Stimulated activated CD4-positive, alpha-beta T cell treated with anti-CD3 and anti-CD28 coated beads, Interleukin-1b, Interleukin-23, amount 100 ng/mL, for 24 hours (primary cell): ENCODE results near the gene INAVA.
"Not testable (repeated sequence)": the region's sequence is repeated elsewhere in the genome, so short reads cannot be mapped to it uniquely, and the experiment has no call there.

ENCODE experiments used
- DNase-seq, 4 experiments: peaks; one replicate each; pipeline ENCODE4 v3.0.0-alpha.2; 2020; ENCODE audit warnings: low read depth in 4 of 4, low spot score in 1 of 4

Gene INAVA

DNA sequence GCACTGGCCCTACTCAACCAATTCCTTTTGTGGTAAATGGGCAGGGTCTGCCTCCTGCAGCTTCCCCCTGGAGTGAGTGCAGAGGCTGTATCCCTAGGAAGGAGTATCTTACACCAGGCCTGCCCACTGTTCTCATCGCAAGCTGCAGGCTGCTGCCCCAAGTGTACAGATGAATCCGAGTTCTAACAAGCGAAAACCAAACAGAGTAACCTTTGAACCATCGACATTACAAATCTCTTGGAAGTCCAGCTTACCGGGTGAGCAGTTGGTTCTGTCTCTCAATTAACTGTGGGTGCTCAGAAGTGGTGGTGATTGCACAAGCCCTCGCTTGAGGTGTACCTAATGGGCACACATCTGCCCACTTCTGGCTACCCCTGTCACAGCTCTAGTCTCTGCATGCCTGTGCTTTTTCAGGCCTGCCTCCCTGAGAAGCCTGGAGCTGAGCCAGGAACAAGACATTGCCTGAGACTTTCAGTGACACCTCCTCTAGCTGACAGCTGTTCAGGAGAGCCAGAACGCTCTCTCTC, 22.7 kb downstream of the INAVA start:
- DNase-seq: no peak

DNA sequence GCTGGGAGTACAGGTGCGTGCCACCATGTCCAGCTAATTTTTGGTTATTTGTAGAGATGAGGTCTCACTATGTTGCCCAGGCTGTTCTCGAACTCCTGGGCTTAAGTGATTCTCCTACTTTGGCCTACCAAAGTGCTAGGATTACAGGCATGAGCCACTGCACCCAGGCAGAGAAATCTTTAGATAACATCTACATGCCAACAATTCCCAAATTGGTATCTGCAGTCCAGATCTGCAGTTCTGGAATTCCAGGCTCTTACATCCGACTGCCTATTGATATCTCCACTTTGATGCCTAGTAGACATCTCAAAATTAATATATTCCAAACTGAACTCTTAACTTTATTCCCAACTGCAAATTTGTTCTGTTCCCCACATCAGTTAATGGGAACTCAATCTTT, 23.3 kb downstream of the INAVA start:
- no peak for DNase-seq

DNA sequence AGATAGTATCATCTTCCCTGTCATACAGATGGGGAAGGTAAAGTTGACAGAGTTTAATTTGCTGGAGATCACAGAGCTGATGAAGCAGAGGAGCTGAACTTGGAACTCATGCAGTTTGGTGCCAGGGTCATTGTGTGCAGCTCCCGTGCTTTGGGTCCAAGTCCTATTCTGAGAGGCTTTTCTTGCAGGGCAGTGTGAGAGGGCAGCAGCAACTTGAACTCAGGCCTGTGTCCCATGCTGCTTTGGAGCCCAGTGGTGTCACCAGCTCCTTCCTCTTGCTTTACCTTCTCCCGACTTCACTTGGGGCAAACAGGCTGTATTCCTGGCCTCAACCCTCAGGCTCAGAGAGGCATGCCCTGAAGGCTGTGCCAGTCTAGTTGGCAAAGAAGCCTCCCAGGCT, 24.7 kb downstream of the INAVA start:
- DNase-seq: no peak

DNA sequence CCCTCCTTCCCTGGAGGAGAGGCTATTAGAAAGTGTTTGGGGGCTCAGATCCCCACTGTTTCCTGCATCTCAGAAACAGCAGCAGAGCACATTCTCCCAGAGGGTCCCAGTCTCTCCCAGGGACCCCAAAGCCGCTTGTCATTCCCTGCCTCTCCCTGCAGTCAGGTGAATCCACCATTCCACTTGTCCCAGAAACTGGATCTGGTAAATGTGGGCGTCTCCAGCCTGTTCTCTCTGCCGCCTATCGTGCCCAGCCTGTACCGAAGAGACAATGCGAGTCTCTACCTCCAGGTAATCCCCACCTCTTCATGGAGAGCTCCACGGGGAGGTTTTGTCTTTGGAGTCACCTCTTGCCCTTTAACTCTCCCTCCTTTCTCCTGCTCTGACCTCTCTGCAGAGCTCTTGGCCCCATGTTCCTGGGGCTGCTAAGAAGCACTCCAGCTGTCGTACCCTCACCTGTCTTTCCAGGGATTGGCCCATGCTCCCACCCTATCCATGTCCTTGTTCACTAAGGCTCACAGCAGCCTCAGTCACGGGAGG, 26.9 kb downstream of the INAVA start:
- no peak for DNase-seq

DNA sequence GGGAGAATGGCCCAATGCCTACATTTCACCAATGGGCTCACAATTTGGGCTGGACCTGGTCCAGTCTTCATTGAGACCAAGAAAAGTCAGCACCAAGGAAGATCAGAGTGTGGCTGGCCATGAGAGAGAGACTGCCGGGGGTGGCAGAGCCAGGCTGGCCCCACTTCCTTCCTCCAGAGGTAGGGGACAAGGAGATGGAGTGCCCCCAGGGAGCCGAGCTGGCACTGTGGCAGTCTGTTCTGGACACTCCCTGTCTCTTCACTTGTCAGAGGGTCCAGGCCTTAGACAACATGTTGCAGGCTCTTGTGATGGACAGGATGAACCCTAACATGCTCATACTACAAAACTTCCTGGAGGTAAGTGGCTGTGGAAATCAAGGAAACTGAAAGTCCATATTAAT, 27.7 kb downstream of the INAVA start:
- DNase-seq: no peak

DNA sequence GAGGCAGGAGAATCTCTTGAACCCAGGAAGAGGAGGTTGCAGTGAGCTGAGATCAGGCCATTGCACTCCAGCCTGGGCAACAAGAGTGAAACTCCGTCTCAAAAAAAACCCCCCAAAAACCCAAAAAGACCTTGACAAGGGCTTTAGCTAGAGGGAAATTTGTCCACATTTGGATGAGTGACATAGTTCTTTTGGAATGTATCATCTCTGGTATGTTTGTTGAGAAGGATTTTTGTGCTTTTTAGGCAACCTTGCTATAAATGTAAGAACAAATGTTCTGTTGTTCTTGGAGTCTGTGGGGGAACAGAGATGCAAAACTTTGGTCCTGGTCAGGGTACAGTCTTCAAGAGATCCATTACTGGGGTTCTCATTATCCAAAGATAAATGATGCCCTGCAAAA, 28.9 kb downstream of the INAVA start:
- no peak for DNase-seq

DNA sequence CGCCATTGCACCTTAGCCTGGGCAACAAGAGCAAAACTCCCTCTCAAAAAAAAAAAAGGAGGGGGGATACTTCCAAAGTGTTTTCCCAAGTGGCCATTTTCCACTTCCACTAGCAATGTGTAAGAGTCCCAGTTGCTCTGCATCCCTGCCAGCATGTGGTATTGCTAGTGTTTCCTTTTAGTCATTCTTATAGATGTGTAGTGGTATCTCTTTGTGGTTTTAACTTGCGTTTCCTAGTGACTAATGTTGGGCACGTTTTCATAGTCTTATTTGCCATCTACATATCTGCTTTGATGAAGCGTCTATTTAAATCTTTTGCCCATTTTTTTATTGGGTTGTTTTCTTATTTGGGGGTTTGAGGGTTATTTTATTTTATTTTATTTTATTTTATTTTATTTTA, 31.1 kb downstream of the INAVA start:
- DNase-seq: peak in 1 of 4 experiments; percentile 13

DNA sequence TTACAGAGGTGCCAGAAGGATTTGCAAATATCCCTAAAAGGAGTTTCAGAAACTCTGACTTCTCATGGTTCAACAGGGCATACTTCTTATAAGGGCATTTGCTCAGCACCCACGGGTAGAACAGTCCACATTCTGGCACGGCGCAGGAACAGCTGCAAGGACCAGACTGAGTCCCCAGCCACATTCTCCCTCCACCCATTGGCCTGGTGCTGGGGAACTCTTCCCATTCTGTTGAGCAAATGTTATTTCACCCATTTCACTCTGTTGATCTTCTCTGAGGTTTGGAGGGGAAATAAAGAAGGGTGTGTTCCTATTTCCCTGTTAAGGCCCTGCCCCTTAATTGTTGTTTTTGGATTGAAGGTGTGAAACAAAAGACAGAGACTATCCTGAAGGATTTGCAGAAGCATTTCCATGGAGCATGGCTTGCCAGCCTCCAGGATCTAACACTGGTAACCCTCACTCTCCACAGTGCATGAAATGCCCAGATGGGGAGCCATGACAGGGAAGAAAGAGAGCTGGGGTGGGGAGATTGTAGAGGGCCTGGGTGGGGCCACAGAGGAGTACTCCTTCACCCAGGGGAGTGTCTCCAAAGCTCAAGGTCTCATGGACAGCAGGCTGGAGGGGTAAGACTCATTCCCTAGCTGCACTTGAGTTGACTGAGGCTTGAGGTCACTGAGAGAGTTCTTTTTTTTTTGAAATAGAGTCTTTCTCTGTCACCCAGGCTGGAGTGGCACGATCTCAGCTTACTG, 35.0 kb downstream of the INAVA start:
- no peak for DNase-seq

DNA sequence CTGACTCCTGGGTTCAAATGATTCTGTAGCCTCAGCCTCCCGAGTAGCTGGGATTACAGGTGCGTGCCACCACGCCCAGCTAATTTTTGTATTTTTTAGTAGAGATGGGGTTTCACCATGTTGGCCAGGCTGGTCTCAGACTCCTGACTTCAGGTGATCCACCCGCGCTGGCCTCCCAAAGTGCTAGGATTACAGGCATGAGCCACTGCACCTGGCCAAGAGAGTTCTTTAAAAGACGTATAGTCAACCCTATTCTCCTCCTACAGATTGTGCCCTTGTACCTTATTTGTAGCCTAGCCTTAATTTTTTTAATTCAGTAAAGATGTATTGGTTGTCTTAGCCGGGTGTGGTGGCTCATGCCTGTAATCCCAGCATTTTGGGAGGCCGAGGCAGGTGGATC, 35.6 kb downstream of the INAVA start:
- DNase-seq: not testable (repeated sequence)

DNA sequence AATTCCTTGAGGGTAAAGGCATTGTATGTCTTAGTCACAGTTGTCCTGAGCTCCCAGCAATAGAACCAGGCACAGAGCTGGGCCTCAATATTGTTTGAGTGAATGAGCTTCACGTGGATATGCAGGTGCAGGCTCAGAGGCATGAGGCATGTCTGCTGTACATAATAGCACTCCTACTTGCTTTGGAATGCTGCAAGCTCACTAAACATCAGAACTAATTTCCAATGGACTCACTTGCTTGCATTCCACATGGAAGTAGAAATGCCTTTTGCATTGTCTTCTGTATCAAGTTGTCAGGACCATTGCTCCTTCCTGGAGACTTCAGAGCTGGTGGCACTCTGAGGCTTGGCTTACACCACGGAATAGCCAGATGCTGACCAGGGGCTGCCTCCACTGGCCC, 37.1 kb downstream of the INAVA start:
- no peak for DNase-seq

DNA sequence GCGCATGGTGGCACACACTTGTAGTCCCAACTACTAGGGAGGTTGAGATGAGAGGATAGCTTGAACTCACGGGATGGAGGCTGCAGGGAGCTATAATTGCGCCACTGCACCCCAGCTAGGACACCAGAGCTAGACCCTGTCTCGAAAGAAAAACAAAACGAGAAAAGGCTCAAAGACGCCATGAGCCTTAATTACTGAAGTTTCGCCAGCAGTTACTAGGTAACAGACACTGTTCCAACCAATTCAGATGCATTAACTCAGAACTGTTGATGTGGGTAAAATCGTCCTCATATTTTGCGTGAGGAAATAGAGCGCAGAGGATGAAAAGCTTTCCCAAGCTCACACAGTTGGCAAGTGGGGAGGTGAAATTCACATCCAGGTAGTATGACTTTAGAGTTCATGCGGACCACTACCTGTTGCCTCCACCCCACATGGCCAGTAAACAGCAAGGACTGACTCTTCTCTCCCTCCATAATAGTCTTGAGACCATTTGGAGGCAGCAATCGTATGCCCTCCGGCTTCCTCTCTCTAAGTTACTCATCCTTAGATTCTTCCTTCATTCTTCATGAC, 40.1 kb downstream of the INAVA start:
- DNase-seq: no peak

DNA sequence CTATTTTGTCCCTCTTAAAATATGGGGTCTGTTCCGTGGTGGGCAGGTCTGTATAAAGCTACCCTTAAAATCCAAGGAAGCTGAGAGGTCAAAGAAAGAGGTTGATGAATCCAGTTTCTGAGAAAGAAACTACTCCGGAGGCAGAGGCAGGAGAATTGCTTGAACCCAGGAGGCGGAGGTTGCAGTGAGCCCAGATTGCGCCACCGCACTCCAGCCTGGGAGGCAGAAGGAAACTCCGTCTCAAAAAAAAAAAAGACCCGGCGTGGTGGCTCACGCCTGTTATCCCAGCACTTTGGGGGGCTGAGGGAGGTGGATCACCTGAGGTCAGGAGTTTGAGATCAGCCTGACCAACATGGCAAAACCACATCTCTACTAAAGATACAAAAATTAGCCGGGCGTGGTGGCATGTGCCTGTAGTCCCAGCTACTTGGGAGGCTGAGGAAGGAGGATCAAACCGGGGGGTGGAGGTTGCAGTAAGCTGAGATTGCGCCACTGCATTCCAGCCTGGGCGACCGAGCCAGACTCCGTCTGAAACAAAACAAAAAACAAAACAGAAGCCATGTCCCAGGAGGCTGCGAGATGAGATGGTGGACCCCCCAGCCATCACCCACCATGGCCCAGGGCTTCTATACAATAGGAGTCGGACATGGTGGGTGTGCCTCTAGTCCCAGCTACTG, 40.7 kb downstream of the INAVA start:
- DNase-seq: not testable (repeated sequence)

DNA sequence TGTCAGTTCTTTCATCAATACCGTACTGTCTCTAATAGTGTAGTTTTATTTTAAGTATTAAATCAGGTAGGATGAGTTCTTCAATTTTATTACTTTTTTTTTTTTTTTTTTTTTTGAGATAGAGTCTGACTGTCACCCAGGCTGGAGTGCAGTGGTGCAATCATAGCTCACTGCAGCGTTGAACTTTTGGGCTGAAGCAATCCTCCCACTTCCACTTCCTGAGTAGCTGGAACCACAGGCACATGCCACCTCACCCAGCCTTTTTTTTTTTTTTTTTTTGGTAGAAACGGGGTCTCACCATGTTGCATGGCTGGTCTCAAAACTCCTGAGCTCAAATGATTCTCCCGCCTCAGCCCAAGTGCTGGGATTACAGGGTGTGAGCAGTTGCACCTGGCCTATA, 44.3 kb downstream of the INAVA start:
- DNase-seq: no peak

DNA sequence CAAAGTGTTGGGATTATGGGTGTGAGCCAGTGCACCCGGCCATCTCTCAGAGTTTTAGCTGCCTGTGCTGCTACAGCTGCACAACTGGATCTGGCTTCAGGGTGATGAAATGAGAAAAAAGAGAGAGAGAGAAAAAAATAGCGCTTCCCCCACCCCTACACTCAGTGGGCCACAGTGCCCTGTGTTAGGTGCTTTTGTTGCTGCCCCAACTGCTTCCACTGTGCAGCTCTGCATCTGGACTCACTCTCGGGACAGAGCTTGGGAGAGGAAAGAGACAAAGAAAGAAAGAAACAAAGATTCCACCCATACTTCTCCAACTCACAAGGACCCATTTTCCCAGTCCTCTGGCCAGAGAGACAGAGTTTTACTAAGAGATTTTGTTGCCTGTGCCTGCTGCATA, 50.4 kb downstream of the INAVA start:
- no peak for DNase-seq

DNA sequence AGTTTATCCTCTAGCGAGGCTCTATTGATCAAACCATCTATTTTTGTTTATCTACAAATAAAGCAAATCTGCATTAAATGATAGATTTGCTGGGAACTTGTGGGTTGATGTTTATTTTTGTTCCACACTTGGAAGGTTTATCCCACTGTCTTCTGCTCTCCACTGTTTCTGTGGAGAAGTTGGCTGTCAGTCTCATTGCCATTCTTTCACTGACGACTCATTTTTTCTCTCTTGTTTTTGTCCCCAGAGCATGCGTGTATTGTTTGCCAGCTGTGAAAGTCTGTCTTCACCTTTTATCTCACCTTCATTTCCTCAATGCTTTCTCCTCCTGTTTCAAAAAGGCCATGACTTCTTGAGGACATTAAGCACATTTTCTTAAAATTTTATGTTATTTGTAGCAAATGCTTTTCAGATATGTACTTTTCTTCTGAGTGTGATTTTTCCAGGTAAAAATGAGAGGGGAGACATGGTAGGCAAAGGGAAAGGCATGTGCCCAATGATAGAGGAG, 52.4 kb downstream of the INAVA start:
- DNase-seq: no peak

DNA sequence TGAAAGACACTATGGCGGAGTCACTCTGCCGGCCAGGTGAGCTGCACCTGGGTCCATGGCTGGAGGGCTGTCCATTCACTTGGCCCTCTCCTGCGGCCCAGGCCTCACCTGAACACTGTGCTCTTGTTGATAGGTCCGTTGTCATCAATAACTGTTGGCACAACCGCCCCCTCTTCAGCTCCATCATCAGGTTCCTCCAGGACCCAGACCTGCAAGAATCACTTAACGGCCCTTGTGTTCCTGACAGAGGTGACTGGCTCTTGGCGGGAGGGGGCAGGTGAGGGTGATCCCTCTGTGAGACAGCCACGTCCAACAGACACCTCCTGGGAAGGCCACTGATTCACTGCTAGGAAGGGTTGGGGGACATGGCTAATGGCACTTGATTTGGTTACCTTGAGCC, 54.9 kb downstream of the INAVA start:
- DNase-seq: no peak

DNA sequence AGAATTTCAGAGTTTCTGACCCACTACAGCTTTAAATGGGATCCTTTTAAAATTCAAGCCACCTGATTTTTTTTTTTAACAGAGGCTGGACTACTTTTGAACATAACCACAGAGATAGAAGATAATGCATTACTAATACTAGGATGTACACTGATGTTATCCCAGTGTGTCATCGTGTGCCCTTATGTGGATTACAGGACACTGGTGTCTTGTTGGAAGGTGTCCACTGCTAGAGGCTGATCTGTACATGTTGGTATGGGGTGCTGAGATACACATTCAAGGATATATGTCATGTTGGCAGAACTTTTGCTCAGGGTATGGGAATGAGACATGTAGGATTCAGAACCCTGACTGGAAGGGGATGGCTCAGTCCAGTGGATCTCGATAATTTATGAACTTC, 56.3 kb downstream of the INAVA start:
- DNase-seq: no peak

DNA sequence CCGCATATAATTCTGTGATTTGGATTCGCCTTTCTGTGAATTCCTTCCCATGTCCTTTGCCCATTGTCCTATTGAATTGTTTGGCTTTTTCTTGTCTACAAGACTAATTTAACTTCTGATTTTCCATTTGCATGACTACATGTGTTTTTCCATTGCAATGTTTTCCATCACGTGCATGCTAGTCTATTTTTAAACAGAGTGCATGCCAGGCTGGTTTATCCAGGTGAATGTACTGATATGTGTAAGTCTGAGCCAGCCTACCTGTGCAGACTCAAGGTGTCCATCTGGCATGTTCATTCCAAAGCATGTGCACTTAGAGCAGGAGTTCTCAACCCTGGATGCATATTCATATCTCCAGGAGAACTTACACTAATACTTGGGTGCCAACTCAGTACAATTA, 59.7 kb downstream of the INAVA start:
- no peak for DNase-seq

DNA sequence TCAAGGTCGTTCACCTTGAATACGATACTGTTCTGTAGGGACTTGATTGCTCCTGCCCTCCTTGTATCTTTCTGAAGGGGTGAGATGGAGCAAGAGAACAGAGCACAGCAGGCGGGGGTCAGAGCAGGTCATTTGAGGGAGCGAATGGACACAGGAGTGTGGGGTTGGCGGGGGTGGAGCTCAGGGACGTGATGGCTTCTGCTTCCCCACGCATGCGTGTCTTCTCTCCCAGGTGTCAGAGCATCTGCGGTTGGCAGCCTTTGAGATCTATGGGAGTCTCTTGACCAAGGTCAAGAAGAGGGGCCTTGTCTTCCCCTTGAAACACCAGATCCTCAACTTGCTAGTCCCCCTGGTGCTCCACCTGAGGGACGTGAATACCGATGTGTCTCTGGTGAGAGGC, 63.9 kb downstream of the INAVA start:
- no peak for DNase-seq

DNA sequence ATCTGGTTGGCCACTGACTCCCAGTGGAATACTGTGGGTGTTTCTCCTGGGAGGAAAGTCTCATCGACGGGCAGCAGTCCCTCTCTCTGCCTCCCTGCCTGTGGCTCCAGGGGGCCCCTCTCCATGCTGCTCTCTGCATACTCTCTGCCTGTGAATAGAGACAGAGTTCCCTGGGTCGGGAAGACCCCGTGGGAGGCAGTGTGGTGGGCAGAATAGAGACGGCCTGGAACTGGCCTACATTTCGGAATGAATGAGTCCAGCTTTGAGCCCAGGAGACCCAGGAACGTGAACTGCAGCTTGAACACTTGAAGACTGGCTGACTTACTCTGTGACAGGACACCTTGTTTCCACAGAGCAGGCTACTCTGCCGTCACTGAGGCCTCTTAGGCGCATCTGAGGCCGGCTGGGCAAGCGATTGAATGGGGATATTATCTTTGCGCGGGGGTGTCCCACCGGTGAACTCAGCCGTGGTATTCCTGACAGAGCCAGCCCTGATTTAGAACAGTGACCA, 64.8 kb downstream of the INAVA start:
- DNase-seq: no peak

DNA sequence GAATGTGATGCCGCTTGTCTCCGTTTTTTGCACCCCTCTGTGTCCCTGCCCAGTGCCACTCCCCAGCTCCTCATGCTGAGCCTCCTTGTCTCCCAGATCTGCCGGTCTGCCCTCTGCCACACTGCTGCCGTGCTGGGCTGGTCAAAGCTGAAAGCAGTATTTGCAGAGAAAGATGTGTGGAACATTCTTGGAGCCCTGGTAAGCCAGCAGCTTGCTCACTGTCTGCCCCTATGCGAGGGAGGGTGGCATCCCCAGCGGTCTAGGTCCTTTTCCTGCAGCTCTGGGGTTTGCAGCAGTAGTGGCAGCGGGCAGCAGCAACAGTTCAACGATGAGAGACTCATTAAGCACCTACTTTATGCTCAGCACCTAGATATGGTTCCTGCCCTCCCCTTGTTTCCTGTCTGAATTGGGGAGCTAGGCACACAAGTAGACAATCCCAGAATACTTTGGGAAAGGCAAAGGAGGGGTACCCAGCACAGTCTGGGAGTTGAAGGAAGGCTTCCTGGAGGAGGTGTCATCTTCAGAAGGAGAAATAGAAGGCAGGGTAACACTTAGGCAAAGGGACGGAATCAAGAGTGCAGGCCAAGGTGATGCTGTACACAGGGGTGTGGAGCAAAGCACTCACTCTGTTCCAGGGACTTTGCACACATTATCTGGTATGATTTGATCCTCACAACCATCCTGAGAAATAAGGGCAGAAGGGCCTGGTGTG, 65.7 kb downstream of the INAVA start:
- no peak for DNase-seq
